Smooth muscle cell (in vitro differentiated cells): ENCODE data around the gene EEF1AKMT3. TPM values are rescaled to one million over a fixed set of nuclear protein-coding genes. Genes with fewer than 3 reads are reported as not detected.

ENCODE experiments used
- DNase-seq: peaks from one replicate; lab custom pipeline; 2025; ENCODE audit not compliant: unreplicated experiment; lab: John Stamatoyannopoulos, UW
- H2AFZ ChIP-seq: fragments of 200-600 bp; sonication (generic); 2 replicates; pipeline ENCODE4 v1.6.0; 2016; ENCODE audit warnings: antibody characterized with exemption, low read depth, mild to moderate bottlenecking
- H3F3A ChIP-seq: fragments of 200-600 bp; sonication (generic); 2 replicates; pipeline ENCODE4 v1.6.0; 2017; ENCODE audit warnings: antibody characterized with exemption, low read depth
- H3K27ac ChIP-seq: fragments of 200-600 bp; sonication (generic); 2 replicates; pipeline ENCODE4 v1.5.1; 2016; ENCODE audit warnings: low read depth, mild to moderate bottlenecking
- H3K27me3 ChIP-seq: fragments of 200-600 bp; sonication (generic); 2 replicates; pipeline ENCODE4 v1.6.1; 2016; ENCODE audit warnings: low read depth, mild to moderate bottlenecking
- H3K36me3 ChIP-seq: fragments of 200-600 bp; sonication (generic); 2 replicates; pipeline ENCODE4 v1.5.1; 2016; ENCODE audit warnings: low read depth
- H3K4me1 ChIP-seq: fragments of 200-600 bp; sonication (generic); 2 replicates; pipeline ENCODE4 v1.5.1; 2016; ENCODE audit warnings: low read depth
- H3K4me2 ChIP-seq: fragments of 200-600 bp; sonication (generic); 2 replicates; pipeline ENCODE4 v1.6.0; 2016; ENCODE audit warnings: mild to moderate bottlenecking
- H3K4me3 ChIP-seq: fragments of 200-600 bp; sonication (generic); 2 replicates; pipeline ENCODE4 v1.5.1; 2016; ENCODE audit warnings: mild to moderate bottlenecking
- H3K79me2 ChIP-seq: fragments of 200-600 bp; sonication (generic); 2 replicates; pipeline ENCODE4 v1.6.0; 2016; ENCODE audit warnings: low read depth, mild to moderate bottlenecking
- H3K9ac ChIP-seq: fragments of 200-600 bp; sonication (generic); 2 replicates; pipeline ENCODE4 v1.6.0; 2016; ENCODE audit warnings: low read depth
- H3K9me3 ChIP-seq: fragments of 200-600 bp; sonication (generic); replicated peaks from 2 replicates; pipeline ENCODE4 v1.5.1; 2016; ENCODE audit warnings: low read depth
- H4K20me1 ChIP-seq: fragments of 200-600 bp; sonication (generic); 2 replicates; pipeline ENCODE4 v1.6.0; 2016; ENCODE audit warnings: low read depth
- WGBS: methylation state at CpG from one replicate; pipeline ENCODE4 v1.1.7; 2016; ENCODE audit warnings: low lambda C conversion rate; 5-methylcytosine and 5-hydroxymethylcytosine counted together
- polyA plus RNA-seq: library from polyadenylated mRNA; unstranded; fragments of >200 nt; fragmentation: Nextera tagmentation; extraction: Ambion mirVana; gene quantifications from 2 replicates; pipeline ENCODE4 v1.2.1, GENCODE V29; 2016
- total RNA-seq: library from RNA; depleted of rRNA; stranded (reverse); fragments of >200 nt; gene quantifications from 2 replicates; pipeline ENCODE4 v1.2.3, GENCODE V29; 2014
- TF ChIP-seq, protein P1 (sequence below): fragments of 200-600 bp; sonication (generic); IDR thresholded peaks from 2 replicates; pipeline ENCODE4 v1.5.1; 2017; ENCODE audit warnings: borderline replicate concordance, mild to moderate bottlenecking, antibody characterized with exemption; ENCODE audit not compliant: insufficient read depth, poor library complexity, severe bottlenecking

EEF1AKMT3 gene
- total and polyA plus RNA-seq, 2 experiments from 2014 or later = 8.0 to 9.0 TPM

DNA sequence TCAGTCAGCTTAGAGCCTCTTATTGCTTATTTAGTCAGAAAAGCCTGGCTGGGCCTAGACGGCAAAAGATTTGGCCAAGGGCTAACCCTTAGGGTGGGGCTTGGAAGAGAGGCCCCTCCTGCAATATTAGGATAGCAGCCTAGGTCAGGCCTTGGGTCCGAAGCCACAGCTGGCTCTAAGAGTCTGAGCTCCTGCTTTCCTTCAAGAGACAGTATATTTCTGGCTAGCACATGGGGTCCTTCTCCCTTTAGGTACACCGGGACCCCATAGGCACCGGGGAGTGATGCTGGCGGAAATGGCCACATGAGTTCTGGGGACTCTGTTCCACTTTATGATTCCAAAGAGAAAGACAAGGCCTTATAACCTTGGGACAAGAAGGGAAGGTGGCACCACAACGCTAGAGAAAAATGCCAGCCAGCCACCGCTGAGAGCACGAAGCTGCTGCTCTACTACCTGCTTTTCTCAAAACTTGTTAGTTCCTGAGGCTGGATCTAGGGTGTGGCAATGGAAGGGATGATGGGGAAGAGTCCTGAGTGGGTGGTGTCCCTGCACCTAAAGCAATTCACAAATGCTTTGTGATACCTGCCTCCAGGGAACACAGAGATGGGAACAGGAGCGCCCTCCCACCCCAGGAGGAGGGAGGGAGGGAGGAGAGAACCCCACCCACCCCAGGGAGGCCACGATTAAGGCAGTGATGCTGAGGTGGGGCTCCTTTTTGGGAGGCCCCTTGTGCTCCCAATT lies 49.2 kb downstream of the EEF1AKMT3 start:
- H3K36me3 ChIP-seq = no peaks in the 10 kb centered on the region
- no peaks in the 10 kb centered on the region for H3K27me3 ChIP-seq
- no peak overlapping the region for H3K4me3 ChIP-seq
- no peak overlapping the region for H3K27ac ChIP-seq
- no peak for DNase-seq
- no peak overlapping the region for H2AFZ ChIP-seq
- peaks cover 67% of the 10 kb centered on the region for H4K20me1 ChIP-seq
- H3K79me2 ChIP-seq = peaks cover 6% of the 10 kb centered on the region
- H3F3A ChIP-seq = peaks cover 11% of the 10 kb centered on the region
- H3K9ac ChIP-seq = no peak overlapping the region
- TF ChIP-seq, protein P1, sequence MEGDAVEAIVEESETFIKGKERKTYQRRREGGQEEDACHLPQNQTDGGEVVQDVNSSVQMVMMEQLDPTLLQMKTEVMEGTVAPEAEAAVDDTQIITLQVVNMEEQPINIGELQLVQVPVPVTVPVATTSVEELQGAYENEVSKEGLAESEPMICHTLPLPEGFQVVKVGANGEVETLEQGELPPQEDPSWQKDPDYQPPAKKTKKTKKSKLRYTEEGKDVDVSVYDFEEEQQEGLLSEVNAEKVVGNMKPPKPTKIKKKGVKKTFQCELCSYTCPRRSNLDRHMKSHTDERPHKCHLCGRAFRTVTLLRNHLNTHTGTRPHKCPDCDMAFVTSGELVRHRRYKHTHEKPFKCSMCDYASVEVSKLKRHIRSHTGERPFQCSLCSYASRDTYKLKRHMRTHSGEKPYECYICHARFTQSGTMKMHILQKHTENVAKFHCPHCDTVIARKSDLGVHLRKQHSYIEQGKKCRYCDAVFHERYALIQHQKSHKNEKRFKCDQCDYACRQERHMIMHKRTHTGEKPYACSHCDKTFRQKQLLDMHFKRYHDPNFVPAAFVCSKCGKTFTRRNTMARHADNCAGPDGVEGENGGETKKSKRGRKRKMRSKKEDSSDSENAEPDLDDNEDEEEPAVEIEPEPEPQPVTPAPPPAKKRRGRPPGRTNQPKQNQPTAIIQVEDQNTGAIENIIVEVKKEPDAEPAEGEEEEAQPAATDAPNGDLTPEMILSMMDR = no peak
- WGBS = 94% methylated on average over 10 of the region's 10 CpGs
- no peaks in the 10 kb centered on the region for H3K9me3 ChIP-seq
- H3K4me2 ChIP-seq = no peak overlapping the region
- no peaks in the 10 kb centered on the region for H3K4me1 ChIP-seq

DNA sequence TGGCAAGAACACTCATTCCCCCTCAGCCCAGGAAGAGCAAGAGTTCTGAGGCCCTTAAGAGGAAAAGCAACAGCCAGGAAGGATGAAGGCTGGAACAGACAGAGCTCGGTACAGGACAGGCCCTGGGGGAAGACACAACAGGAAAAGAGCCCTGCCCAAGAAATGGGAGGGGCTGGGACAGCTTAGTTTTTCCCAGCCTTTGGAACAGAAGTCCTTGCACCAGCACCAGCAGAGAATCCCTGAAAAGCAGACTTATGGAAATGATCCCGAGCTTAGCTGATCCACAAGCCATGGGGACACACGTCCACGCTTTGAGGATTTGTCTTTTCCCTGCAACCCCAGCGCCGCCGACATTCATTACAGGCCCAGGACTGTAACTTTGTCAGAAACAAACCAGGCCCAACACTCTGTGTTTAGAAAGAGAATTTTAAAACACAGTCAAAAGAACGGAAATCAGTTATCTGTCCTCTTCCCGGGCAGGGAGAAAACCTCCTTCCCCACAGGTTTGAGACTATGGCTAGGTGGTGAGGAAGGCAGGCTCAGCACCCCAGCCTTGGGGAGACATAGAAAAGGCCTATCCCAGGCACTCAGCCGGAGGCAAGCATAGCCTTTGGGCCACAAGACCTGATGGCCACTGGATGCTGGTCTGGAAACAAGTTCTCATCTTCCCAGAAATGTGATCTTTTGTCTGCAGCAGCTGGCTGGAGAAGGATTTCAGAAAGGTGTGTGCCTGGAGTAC lies 50.1 kb downstream of the EEF1AKMT3 start:
- TF ChIP-seq, protein P1 = no peak
- Histone ChIP-seq H3K9ac (no peak overlapping the region), H3K36me3 (peaks cover 1% of the 10 kb centered on the region), H3K4me1 (no peaks in the 10 kb centered on the region), H3F3A (peaks cover 11% of the 10 kb centered on the region), H3K4me2 (no peak overlapping the region), H3K79me2 (peaks cover 15% of the 10 kb centered on the region), H3K4me3 (no peak overlapping the region), H2AFZ (no peak overlapping the region), H3K9me3 (no peaks in the 10 kb centered on the region), H3K27me3 (no peaks in the 10 kb centered on the region), H4K20me1 (peaks cover 77% of the 10 kb centered on the region), H3K27ac (no peak overlapping the region)
- DNase-seq = no peak
- 93% methylated on average over 10 of the region's 10 CpGs for WGBS

DNA sequence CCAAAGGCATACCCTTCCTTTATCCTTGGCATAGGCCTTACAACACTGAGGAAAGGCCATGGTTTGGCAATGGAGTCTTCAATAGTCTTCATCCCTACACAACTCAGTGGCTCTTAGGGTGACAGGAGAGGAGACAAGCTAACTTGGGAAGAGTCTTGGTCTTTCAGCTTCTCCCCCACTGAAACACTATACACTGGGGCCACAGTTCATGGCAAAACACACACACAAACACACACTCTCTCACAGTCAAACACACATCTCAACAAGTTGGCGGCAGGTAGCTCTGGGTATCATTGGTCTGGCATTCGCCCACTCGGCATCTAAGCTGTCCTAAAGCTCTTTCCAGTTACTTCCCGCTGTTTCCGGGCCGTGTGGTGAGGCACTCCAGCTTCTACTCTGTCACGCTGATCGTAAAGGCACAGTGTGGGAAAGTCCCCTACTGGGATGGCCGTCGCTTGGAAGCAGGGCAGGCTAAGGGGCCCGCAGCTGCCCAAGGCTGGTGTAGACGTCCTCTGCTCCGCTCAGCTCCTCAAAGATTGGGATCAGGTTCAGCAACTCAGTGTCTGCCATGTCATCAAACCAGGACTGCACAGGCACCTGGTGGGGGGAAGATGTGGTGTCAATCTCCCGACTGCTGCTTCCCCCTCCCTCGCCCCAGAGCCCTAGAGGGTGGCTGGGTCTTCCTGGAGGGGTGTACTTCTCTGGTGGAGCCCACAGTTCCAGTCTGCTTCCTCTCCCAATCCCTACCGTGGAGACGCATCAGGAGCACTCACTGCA lies 50.9 kb downstream of the EEF1AKMT3 start:
- no peak overlapping the region for H3K9ac ChIP-seq
- H3K79me2 ChIP-seq = peaks cover 22% of the 10 kb centered on the region
- no peak overlapping the region for H3K27ac ChIP-seq
- no peak overlapping the region for H3K4me2 ChIP-seq
- no peak overlapping the region for H2AFZ ChIP-seq
- peaks cover 9% of the 10 kb centered on the region for H3F3A ChIP-seq
- TF ChIP-seq, protein P1 = no peak
- H3K27me3 ChIP-seq = no peaks in the 10 kb centered on the region
- DNase-seq = no peak
- H3K4me3 ChIP-seq = no peak overlapping the region
- no peaks in the 10 kb centered on the region for H3K4me1 ChIP-seq
- 93% methylated on average over 17 of the region's 17 CpGs for whole genome bisulfite sequencing
- peaks cover 6% of the 10 kb centered on the region for H3K36me3 ChIP-seq
- H4K20me1 ChIP-seq = peaks cover 84% of the 10 kb centered on the region
- no peaks in the 10 kb centered on the region for H3K9me3 ChIP-seq
